Esophagus muscularis mucosa (tissue), 3 donors: ENCODE data around the gene MLF1.

Experiments
- CTCF ChIP-seq, 3 experiments: fragments of 200-600 bp in 2 of 3; fragments of 450-650 bp in 1 of 3; sonication (generic) in 2 of 3; IDR thresholded peaks; one replicate each; pipeline ENCODE4 v1.5.1; 2017 to 2019; ENCODE audit warnings: antibody characterized with exemption in 3 of 3, mild to moderate bottlenecking in 2 of 3, moderate library complexity in 1 of 3
- POLR2AphosphoS5 ChIP-seq, 2 donors: sonication (generic); formaldehyde crosslinking; IDR thresholded peaks; one replicate each; pipeline ENCODE4 v1.6.1; 2017; ENCODE audit warnings: antibody characterized with exemption in 2 of 2

GRCh38 chr3:158640646-158641045 lies 69.7 kb downstream of the MLF1 start:
- TF ChIP-seq POLR2AphosphoS5 (IDR thresholded peaks at IDR 0.05), result no peak
- no peak for TF ChIP-seq CTCF (IDR thresholded peaks at IDR 0.05)
